Endodermal cell (in vitro differentiated cells): ENCODE results near the gene IL4I1. TPM values are rescaled to one million over a fixed set of nuclear protein-coding genes. Genes with fewer than 3 reads are reported as not detected.

Experiments
- DNase-seq: peaks from one replicate; pipeline ENCODE4 v3.0.0-alpha.2; 2017
- H3K27ac ChIP-seq: 2 replicates; pipeline ENCODE4 v1.5.1; 2013; ENCODE audit warnings: mild to moderate bottlenecking, low read depth, low read length, moderate library complexity
- H3K27me3 ChIP-seq: 2 replicates; pipeline ENCODE4 v1.6.1; 2013; ENCODE audit warnings: mild to moderate bottlenecking, low read length, moderate library complexity; ENCODE audit not compliant: insufficient read depth, control insufficient read depth, poor library complexity, severe bottlenecking
- H3K36me3 ChIP-seq: 2 replicates; pipeline ENCODE4 v1.7.0; 2013; ENCODE audit warnings: mild to moderate bottlenecking, low read length, moderate library complexity; ENCODE audit not compliant: control insufficient read depth, insufficient read depth
- H3K4me1 ChIP-seq: one replicate; pipeline ENCODE4 v1.7.0; 2013; ENCODE audit warnings: low read length; ENCODE audit not compliant: control insufficient read depth, insufficient read depth
- H3K4me3 ChIP-seq: 2 replicates; pipeline ENCODE4 v1.5.1; 2013; ENCODE audit warnings: mild to moderate bottlenecking, low read length, moderate library complexity
- H3K9ac ChIP-seq: 2 replicates; pipeline ENCODE4 v1.6.1; 2013; ENCODE audit warnings: mild to moderate bottlenecking, low read length, moderate library complexity; ENCODE audit not compliant: poor library complexity, severe bottlenecking; ENCODE audit errors: extremely low read depth
- H3K9me3 ChIP-seq: 2 replicates; pipeline ENCODE4 v1.6.1; 2013; ENCODE audit warnings: mild to moderate bottlenecking, low read length, moderate library complexity; ENCODE audit not compliant: control insufficient read depth
- H3K27ac Mint-ChIP-seq: 2 replicates; pipeline ENCODE4 v1.8.0; 2020; ENCODE audit warnings: mixed read lengths
- H3K27me3 Mint-ChIP-seq: 2 replicates; pipeline ENCODE4 v1.8.0; 2021; ENCODE audit warnings: mild to moderate bottlenecking, mixed read lengths; ENCODE audit not compliant: insufficient read depth
- H3K36me3 Mint-ChIP-seq: 2 replicates; pipeline ENCODE4 v1.8.0; 2020; ENCODE audit warnings: low read depth, mixed read lengths
- H3K4me1 Mint-ChIP-seq: 2 replicates; pipeline ENCODE4 v1.8.0; 2020; ENCODE audit warnings: mixed read lengths
- H3K4me3 Mint-ChIP-seq: 2 replicates; pipeline ENCODE4 v1.8.0; 2020; ENCODE audit warnings: mild to moderate bottlenecking, moderate library complexity, mixed read lengths
- H3K9me3 Mint-ChIP-seq: 2 replicates; pipeline ENCODE4 v1.8.0; 2020; ENCODE audit warnings: mild to moderate bottlenecking, mixed read lengths
- WGBS, 2 experiments: methylation state at CpG; one replicate each; pipeline versions ENCODE4 v1.1.5 to v1.1.7; 2013; ENCODE audit warnings: missing lambda C conversion rate in 2 of 2, mixed read lengths in 1 of 2; ENCODE audit not compliant: insufficient coverage in 1 of 2, insufficient read length in 1 of 2; 5-methylcytosine and 5-hydroxymethylcytosine counted together
- total RNA-seq, 2 donors: library from RNA; stranded (reverse); fragmentation: NEBNext Ultra II Directional in 1 of 2; extraction: Animal tissue kit (Norgen Biotek cat#: 25700) in 1 of 2; gene quantifications; 2 replicates in 1 of 2; 3 replicates in 1 of 2; pipeline ENCODE4 v1.2.1, GENCODE V29; 2021
- TF ChIP-seq, protein P1 (sequence below): fragments of 200-600 bp; sonication (generic); conservative IDR thresholded peaks from 2 replicates; pipeline ENCODE4 v1.5.0; 2021; ENCODE audit warnings: antibody characterized with exemption, mild to moderate bottlenecking

The IL4I1 gene
- total RNA-seq, 2 donors from 2014 or later = 0.97 TPM; not detected in 1

DNA sequence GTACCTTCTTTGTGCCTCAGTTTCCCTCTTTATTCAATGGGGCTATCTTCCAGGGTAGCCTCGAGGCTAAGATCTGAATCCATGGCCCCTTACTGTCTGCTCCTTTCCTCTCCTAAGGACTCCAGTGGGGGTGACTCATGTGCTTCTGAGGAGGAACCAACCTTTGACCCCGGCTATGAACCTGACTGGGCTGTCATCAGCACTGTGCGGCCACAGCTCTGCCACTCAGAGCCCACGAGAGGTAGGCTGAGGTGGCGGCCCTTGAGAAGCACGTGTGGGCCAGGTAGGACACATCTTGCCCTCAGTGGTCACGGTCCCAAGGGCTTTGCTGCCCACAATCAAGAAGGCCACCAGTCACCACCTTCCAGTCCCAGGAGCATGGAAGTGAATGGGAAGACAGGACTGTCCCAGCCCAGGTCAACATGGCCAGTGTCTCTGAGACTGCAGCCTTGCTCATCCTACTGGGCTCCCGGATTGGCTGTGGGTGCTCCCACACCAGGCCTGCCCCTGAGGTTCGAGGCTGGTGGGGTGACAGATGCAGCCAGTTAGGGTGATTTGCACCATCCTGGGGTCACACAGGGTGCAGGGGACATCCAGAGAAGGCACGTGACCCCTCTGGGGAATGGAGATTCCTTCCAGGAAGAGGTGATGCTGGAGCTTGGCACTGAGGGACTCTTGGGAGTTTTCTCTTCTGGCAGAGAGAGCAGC lies 16.4 kb downstream of the IL4I1 start:
- Histone ChIP-seq H3K9me3 (no peaks in the 10 kb centered on the region), H3K27ac (no peak overlapping the region), H3K4me1 (no peaks in the 10 kb centered on the region), H3K4me3 (no peak overlapping the region), H3K9ac (no peak overlapping the region), H3K36me3 (peaks cover 52% of the 10 kb centered on the region), H3K27me3 (no peaks in the 10 kb centered on the region)
- DNase-seq = no peak
- no peak overlapping the region for H3K4me3 Mint-ChIP-seq
- 92 to 95% methylated on average over 10 of the region's 10 CpGs for WGBS, 2 experiments
- H3K27ac Mint-ChIP-seq = no peak overlapping the region
- H3K9me3 Mint-ChIP-seq = no peaks in the 10 kb centered on the region
- H3K36me3 Mint-ChIP-seq = peaks cover 60% of the 10 kb centered on the region
- no peaks in the 10 kb centered on the region for H3K27me3 Mint-ChIP-seq
- peaks cover 5% of the 10 kb centered on the region for H3K4me1 Mint-ChIP-seq
- TF ChIP-seq, protein P1, sequence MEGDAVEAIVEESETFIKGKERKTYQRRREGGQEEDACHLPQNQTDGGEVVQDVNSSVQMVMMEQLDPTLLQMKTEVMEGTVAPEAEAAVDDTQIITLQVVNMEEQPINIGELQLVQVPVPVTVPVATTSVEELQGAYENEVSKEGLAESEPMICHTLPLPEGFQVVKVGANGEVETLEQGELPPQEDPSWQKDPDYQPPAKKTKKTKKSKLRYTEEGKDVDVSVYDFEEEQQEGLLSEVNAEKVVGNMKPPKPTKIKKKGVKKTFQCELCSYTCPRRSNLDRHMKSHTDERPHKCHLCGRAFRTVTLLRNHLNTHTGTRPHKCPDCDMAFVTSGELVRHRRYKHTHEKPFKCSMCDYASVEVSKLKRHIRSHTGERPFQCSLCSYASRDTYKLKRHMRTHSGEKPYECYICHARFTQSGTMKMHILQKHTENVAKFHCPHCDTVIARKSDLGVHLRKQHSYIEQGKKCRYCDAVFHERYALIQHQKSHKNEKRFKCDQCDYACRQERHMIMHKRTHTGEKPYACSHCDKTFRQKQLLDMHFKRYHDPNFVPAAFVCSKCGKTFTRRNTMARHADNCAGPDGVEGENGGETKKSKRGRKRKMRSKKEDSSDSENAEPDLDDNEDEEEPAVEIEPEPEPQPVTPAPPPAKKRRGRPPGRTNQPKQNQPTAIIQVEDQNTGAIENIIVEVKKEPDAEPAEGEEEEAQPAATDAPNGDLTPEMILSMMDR = no peak

DNA sequence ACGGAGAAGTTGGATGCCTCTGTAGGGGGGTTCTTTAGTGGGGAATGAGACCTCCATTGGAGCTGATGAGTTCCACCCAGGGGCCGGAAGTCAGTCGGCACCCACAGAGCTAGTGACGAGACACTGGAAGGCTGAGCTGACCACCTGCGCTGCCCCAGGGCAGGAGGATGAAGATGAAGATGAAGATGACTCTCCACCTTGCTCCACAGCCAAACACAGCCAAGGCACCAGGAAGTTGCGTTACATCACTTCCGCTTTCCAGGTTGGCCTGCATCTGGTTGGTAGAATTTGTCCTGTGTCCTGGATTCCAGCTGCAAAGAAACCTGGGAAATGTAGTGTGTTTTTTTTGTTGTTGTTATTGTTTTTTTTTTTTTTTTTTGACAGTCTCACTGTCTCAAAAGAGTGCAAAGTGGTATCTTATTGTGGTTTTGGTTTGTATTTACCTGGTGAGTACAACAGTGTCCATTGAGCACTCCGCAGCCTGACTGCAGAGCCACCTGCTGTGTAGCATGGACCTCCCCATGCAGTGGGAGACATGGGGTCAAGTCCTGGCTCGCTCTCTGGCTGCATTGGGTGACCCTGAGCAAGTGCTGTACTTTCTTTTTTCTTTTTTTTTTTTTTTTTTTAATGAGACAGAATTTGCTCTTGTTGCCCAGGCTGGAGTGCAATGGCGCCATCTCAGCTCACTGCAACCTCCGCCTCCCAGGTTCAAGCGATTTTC lies 17.3 kb downstream of the IL4I1 start:
- no peaks in the 10 kb centered on the region for H3K9me3 Mint-ChIP-seq
- Histone ChIP-seq H3K36me3 (peaks cover 45% of the 10 kb centered on the region), H3K9me3 (no peaks in the 10 kb centered on the region), H3K27me3 (no peaks in the 10 kb centered on the region), H3K27ac (no peak overlapping the region), H3K9ac (no peak overlapping the region), H3K4me1 (no peaks in the 10 kb centered on the region), H3K4me3 (no peak overlapping the region)
- H3K4me1 Mint-ChIP-seq = peaks cover 5% of the 10 kb centered on the region
- H3K4me3 Mint-ChIP-seq = no peak overlapping the region
- no peak for DNase-seq
- TF ChIP-seq, protein P1 = no peak
- no peak overlapping the region for H3K27ac Mint-ChIP-seq
- peaks cover 55% of the 10 kb centered on the region for H3K36me3 Mint-ChIP-seq
- no peaks in the 10 kb centered on the region for H3K27me3 Mint-ChIP-seq
- 93 to 96% methylated on average over 10 to 12 of the region's 12 CpGs for WGBS, 2 experiments

DNA sequence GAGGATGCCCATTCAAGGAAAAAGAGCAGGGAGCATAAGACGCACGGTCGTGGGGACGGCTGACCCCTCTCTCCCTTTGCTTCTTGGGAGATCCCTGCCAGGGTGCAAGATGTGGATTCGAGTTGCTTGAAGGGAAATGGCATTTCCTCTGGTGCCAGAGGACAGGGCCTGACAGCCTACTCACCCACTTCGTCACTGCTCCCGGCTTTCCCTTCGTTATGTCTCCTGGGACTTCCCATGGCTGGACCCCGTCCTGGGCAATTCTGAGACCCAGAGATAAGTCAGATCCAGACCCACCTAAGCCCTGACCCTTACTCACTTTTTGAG lies 18.0 kb downstream of the IL4I1 start:
- no peaks in the 10 kb centered on the region for H3K27me3 ChIP-seq
- no peak overlapping the region for H3K27ac ChIP-seq
- H3K27ac Mint-ChIP-seq = no peak overlapping the region
- H3K9ac ChIP-seq = peak overlapping the region; percentile 93
- peaks cover 43% of the 10 kb centered on the region for H3K36me3 ChIP-seq
- H3K4me1 Mint-ChIP-seq = peaks cover 5% of the 10 kb centered on the region
- H3K4me3 Mint-ChIP-seq = no peak overlapping the region
- H3K9me3 Mint-ChIP-seq = no peaks in the 10 kb centered on the region
- H3K4me3 ChIP-seq = peak overlapping the region; percentile 96
- DNase-seq = no peak
- H3K27me3 Mint-ChIP-seq = no peaks in the 10 kb centered on the region
- H3K36me3 Mint-ChIP-seq = peaks cover 51% of the 10 kb centered on the region
- H3K9me3 ChIP-seq = no peaks in the 10 kb centered on the region
- 92 to 93% methylated on average over 5 to 9 of the region's 9 CpGs for WGBS, 2 experiments
- TF ChIP-seq, protein P1 = no peak
- no peaks in the 10 kb centered on the region for H3K4me1 ChIP-seq
